ENCODE data around the gene CD53. TPM values are rescaled to one million over a fixed set of nuclear protein-coding genes. Genes with fewer than 3 reads are reported as not detected.
"Not testable (repeated sequence)": the region's sequence is repeated elsewhere in the genome, so short reads cannot be mapped to it uniquely, and the experiment has no call there.

CD53 gene
- total RNA-seq, 1 donor: not detected

- no peak for DNase-seq (ENCODE audit: low read depth)
- TF ChIP-seq, protein P1, sequence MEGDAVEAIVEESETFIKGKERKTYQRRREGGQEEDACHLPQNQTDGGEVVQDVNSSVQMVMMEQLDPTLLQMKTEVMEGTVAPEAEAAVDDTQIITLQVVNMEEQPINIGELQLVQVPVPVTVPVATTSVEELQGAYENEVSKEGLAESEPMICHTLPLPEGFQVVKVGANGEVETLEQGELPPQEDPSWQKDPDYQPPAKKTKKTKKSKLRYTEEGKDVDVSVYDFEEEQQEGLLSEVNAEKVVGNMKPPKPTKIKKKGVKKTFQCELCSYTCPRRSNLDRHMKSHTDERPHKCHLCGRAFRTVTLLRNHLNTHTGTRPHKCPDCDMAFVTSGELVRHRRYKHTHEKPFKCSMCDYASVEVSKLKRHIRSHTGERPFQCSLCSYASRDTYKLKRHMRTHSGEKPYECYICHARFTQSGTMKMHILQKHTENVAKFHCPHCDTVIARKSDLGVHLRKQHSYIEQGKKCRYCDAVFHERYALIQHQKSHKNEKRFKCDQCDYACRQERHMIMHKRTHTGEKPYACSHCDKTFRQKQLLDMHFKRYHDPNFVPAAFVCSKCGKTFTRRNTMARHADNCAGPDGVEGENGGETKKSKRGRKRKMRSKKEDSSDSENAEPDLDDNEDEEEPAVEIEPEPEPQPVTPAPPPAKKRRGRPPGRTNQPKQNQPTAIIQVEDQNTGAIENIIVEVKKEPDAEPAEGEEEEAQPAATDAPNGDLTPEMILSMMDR (IDR thresholded peaks at IDR 0.05; ENCODE audit: insufficient read depth, low read depth, low read length): no peak
- no peak overlapping the region for H3K4me3 ChIP-seq (ENCODE audit: low read depth, low read length)
These were observed 19.8 kb upstream of the CD53 start for GRCh38 chr1:110853135-110853534.

GRCh38 chr1:110856410-110856809 lies 16.5 kb upstream of the CD53 start:
- TF ChIP-seq, protein P1 (IDR thresholded peaks at IDR 0.05; ENCODE audit: insufficient read depth, low read depth, low read length): no peak
- H3K4me3 ChIP-seq (ENCODE audit: low read depth, low read length): no peak overlapping the region
- DNase-seq (ENCODE audit: low read depth): no peak

GRCh38 chr1:110857964-110858948 lies 14.7 kb upstream of the CD53 start:
- TF ChIP-seq, protein P1 (IDR thresholded peaks at IDR 0.05; ENCODE audit: insufficient read depth, low read depth, low read length): no peak
- no peak overlapping the region for H3K4me3 ChIP-seq (ENCODE audit: low read depth, low read length)
- DNase-seq (ENCODE audit: low read depth): no peak

GRCh38 chr1:110859062-110859461 lies 13.9 kb upstream of the CD53 start:
- H3K4me3 ChIP-seq (ENCODE audit: low read depth, low read length): no peak overlapping the region
- TF ChIP-seq, protein P1 (IDR thresholded peaks at IDR 0.05; ENCODE audit: insufficient read depth, low read depth, low read length): no peak

DNA sequence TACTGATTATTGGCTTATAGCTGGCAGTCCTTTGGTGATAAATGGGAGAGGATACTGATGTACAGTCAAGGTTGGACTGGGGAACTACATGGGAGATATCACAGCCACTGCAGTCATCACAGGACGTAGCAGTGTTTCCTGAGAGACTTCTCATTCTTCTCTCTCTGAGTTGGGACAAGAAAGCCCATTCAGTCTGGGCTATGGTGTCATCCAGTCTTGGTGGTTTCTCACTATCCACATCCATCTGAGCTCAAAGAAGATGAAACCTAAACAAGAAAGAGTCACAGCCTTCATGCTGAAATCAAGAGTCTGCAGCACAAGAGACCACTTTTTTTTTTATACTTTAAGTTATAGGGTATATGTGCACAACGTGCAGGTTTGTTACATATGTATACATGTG lies 12.8 kb upstream of the CD53 start:
- no peak overlapping the region for H3K4me3 ChIP-seq (ENCODE audit: low read depth, low read length)
- no peak for DNase-seq (ENCODE audit: low read depth)
- TF ChIP-seq, protein P1 (IDR thresholded peaks at IDR 0.05; ENCODE audit: insufficient read depth, low read depth, low read length): no peak

More at GRCh38 chr1:110859062-110859461, 13.9 kb upstream of the CD53 start:
- no peak for DNase-seq (ENCODE audit: low read depth)

DNA sequence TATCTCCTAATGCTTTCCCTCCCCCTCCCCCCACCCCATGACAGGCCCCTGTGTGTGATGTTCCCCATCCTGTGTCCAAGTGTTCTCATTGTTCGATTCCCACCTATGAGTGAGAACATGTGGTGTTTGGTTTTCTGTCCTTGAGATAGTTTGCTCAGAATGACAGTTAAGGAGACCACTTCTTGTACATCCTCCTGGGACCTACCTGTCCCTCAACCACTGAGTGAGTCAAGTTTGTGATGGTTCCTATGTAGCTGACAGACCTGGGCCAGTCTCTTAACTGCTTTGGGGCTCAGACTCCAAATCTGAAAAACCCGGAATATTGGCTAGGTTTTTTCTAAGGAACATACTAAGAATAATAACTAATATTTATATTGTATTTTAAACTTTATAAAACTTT lies 12.3 kb upstream of the CD53 start:
- H3K4me3 ChIP-seq (ENCODE audit: low read depth, low read length); DNase-seq (ENCODE audit: low read depth): not testable (repeated sequence)

DNA sequence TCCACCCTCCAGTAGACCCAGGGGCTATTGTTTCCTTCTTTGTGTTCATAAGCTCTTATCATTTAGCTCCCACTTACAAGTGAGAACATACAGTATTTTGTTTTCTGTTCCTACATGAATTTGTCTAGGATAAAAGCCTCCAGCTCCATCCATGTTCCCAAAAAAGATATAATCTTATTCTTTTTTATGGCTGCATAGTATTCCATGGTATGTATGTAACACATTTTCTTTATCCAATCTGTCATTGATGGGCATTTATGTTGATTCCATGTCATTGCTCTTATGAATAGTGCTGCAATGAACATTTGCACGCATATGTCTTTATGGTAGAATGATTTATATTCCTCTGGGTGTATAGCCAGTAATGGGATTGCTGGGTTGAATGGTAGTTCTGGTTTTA lies 11.0 kb upstream of the CD53 start:
- DNase-seq (ENCODE audit: low read depth); H3K4me3 ChIP-seq (ENCODE audit: low read depth, low read length): not testable (repeated sequence)

DNA sequence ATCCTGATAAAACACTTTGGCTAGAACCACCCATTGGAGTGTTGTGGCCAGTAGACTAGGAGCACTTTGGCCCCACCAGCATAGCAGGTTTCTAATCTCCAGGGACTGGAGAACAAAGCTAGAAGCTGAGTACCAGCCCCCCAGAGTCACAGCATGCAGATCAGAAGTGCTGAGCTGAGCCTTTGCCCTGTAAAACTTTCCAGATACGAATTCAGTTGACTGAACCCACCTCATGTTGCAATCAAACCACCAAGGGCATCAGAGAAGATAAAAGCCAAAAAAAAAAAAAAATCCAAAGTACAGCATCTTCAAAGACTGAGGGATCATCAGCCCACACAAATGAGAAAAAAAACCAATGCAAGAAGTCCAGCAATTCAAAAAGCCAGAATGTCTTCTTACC lies 8.7 kb upstream of the CD53 start:
- H3K4me3 ChIP-seq (ENCODE audit: low read depth, low read length): no peak overlapping the region
- no peak for DNase-seq (ENCODE audit: low read depth)
- TF ChIP-seq, protein P1 (IDR thresholded peaks at IDR 0.05; ENCODE audit: insufficient read depth, low read depth, low read length): no peak
